ENCODE results near the gene CRYGC.

The CRYGC gene

GRCh38 chr2:208097313-208097712 is 32.3 kb downstream of the CRYGC start:
- no peak for DNase-seq (ENCODE audit: low read depth in 2 of 3, low spot score in 2 of 3)

- DNase-seq (ENCODE audit: low read depth in 2 of 3, low spot score in 2 of 3), result no peak
Measured at GRCh38 chr2:208096080-208096479, 33.5 kb downstream of the CRYGC start.

- no peak for DNase-seq (ENCODE audit: low read depth in 2 of 3, low spot score in 2 of 3)
Measured at GRCh38 chr2:208093128-208093527, 36.5 kb downstream of the CRYGC start.

DNA sequence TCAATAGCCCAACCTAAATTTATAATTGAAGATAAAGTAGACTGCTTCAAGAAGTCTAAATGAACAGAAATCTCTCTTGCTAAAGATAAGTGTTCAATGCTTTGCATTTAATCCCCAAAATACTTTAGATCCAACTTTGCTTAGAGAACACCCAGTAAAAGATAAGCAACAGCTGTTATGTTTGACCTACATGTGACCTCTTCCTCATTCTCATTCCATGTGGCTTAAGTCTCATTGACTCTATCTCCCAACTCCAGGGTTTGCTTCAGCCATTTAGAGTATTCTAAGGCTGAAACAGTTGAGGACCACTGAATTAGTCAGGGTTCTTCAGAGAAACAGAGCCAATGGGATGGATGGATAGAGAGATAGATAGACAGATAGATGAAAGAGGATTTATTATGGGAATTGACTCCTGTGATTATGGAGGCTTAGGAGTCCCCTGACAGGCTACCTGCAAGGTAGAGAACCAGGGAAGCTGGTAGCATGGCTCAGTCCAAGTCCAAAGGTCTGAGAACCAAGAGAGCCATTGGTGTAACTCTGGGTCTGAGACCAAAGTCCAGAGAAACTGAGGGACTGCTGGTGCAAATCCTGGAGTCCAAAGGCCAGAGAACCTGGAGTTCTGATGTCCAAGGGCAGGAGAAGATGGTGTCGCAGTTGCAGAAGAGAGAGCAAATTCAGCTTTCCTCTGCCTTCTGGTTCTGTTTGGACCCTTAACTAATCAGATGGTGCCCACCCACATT is 37.4 kb downstream of the CRYGC start:
- DNase-seq (ENCODE audit: low read depth in 2 of 3, low spot score in 2 of 3), result no peak

GRCh38 chr2:208090420-208090819 is 39.2 kb downstream of the CRYGC start:
- no peak for DNase-seq (ENCODE audit: low read depth in 2 of 3, low spot score in 2 of 3)

- no peak for DNase-seq (ENCODE audit: low read depth in 2 of 3, low spot score in 2 of 3)
Measured at GRCh38 chr2:208086029-208086428, 43.6 kb downstream of the CRYGC start.

DNA sequence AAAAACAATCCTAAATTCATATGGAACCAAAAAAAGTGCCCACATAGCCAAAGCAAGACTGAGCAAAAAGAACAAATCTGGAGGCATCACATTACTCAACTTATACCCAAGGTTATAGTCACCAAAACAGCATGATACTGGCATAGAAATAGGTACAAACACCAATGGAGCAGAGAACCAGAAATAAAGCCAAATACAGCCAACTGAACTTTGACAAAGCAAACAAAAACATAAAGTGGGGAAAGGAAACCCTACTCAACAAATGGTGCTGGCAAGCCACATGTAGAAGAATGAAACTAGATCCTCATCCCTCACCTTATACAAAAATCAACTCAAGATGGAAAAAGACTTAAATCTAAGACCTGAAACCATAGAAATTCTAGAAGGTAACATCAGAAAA is 45.8 kb downstream of the CRYGC start:
- DNase-seq (ENCODE audit: low read depth in 2 of 3, low spot score in 2 of 3), result no peak
